GM21423 (cell line): ENCODE results near the gene WASF1.

Experiments
- ATAC-seq: cut with Tn5 transposase; IDR thresholded peaks from one replicate; pipeline ENCODE4 v1.9.1; 2021; ENCODE audit warnings: mild to moderate bottlenecking, moderate library complexity; ENCODE audit not compliant: unreplicated experiment

Gene WASF1

GRCh38 chr6:110179406-110180227 is at the start of gene WASF1:
WASF1 (minus strand) TSS chr6:110179670; CDS start chr6:110127601, 52,069 bp downstream.
- peak; percentile 80 for ATAC-seq

DNA sequence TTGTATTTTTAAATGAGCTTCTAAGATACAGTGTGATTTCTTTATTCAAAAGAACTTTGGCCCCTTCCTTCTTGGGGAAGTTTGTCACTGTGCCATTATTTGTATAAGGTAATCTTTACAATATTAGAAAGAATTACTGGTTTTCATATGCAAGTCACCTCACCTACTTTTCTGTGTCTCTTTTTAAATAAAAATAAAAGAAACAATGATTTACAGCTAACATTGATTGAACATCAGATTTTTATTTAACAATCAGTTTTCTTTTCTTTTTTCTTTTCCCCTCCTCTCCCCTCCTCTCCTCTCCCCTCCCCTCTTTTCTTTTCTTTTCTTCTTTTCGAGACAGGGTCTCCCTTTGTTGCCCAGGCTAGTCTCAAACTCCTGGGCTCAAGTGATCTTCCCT is 46.8 kb upstream of the WASF1 start:
- no peak for ATAC-seq

DNA sequence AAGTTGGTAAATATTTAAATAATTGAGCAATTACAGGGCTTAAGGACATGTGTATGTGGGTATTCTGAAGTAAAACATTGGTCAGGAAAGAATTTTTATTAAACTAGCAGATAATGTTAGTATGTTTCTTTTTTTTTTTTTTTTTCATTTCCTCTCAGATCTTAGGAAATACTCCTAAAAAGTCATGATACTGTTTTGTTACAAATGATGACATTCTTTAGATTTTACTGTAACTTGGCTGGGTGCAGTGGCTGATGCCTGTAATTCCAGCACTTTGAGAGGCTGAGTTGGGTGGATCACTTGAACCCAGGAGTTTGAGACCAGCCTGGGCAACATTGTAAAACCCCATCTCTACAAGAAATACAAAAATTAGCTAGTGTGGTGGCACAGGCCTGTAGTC is 42.3 kb upstream of the WASF1 start:
- ATAC-seq: no peak

DNA sequence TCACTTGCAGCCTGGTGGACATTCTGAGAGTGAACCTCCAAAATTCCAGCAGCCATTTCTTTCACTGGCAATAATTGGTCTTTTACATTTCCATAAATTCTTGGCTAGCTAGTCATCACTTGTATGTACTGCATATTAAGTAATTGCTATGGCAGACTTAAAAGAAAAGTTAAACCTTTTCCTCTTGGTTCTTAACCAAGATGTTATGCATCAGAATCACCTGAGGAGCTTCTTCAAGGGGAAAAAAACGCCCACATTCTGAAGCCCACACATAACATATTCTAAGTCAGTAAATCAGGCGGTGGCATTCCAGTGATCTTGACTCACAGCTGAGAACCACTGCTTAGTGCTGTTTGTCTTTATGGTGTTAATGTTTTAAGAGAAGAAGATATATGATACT is 37.8 kb upstream of the WASF1 start:
- no peak for ATAC-seq

- ATAC-seq: no peak
Measured at GRCh38 chr6:110216140-110216539, 36.7 kb upstream of the WASF1 start.

GRCh38 chr6:110214338-110214737 is 34.9 kb upstream of the WASF1 start:
- ATAC-seq: no peak

DNA sequence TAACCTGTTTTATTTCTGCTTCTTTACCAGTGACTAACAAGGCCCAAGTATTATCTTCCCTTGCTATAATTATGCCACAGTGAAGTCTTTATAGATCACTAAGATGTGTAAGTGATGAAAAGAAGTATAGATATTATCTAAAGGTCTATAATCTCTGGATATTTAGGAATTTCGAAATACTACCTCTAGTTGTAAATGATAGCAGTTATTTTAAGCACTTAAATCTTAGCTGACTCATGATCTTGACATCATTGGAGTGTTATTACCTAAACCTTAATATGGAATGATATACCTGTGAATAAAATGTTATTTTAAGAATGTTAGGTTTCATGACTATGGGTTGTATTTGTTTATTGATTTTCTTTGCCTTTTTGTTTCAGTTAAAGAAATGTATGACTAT is 32.3 kb upstream of the WASF1 start:
- no peak for ATAC-seq

GRCh38 chr6:110207652-110208051 is 28.2 kb upstream of the WASF1 start:
- ATAC-seq: no peak

DNA sequence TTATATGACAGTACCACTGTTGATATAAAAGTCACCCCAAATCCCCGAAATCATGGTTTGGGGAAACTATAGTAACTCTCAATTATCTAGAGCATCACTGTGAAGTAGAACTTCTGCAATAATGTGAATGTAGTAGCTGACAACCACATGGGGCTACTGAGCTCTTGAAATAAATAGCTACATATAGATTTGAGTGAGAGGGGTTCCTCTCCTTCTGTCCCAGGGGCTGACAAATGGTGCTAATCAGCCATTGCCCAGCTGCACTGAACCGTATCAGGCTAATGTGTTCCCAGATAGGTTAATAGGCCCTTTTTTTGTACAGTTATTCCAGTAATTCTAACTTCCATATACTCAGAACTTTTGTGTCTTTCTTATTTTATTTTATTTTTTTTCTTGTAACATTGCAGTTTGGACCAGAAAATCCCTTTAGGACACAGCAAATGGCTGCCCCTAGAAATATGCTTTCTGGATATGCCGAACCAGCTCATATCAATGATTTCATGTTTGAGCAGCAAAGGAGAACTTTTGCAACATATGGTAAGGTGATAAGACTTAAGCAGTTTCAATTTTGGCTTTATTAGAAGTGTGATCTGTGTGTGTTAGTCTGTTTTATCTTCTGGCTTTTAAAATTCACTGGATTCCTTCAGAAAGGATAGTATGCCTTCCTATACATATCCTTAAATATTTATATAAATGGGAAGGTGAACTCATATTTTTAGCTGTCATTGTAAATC is 21.8 kb upstream of the WASF1 start:
- no peak for ATAC-seq

DNA sequence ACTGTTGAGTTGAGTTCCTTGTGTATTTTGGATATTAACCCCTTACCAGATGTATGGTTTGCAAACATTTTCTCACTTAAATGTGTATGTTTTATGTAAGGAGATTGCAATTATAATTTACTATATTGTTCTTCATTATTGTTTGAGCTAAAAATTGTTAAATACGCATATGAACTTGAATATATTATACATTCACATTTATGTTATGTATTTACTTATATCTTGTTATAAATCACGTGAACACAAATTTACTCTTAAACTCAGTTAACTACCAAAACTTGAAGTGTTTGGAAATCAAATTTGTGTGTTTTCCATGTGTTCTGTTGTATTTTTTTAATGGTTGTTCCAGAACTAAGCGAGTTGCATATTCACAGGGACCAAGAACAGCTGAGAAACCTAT is 19.1 kb upstream of the WASF1 start:
- no peak for ATAC-seq

GRCh38 chr6:110196874-110197273 is 17.4 kb upstream of the WASF1 start:
- ATAC-seq: no peak

DNA sequence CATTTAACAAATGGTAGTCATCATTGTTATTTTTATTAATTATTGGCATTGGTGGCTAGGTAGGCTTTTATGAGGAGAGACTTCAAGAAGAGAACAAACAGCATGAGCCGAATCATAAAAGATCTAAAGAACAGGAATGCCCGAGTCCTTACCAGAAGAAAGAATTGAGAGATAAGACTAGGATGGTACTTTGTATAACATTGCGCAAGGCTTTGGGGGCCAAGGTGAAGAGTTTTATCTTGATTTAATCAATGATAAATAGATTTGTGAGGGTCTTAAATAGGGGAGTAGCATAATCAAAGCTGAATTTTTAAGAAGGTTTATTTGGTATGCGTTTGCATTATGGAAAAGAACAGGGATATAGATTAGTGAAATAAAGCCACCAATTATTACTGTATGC is 16.2 kb upstream of the WASF1 start:
- ATAC-seq: no peak

GRCh38 chr6:110191477-110191876 is 12.0 kb upstream of the WASF1 start:
- no peak for ATAC-seq

DNA sequence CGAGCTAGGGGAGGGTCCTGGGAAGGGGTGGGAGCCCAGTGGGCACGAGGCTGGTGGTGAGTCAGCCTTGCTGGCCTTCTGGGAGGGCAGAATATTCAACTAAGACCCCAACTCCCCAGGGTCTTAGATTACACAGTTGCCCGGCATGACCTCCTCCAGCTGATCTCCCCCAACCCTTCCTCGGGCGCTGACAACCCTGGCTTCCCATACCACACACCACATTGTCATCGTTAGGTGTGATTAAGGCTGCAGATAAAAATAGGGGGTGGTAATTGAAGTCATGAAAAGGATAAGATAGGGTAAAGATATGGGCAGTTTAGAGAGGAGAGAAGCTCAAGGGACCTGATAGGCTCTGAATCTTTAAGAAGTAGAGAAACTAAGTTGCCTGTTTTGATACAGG is 11.3 kb upstream of the WASF1 start:
- no peak for ATAC-seq

- no peak for ATAC-seq
Measured at GRCh38 chr6:110188791-110189190, 9.3 kb upstream of the WASF1 start.

- peak; percentile 59 for ATAC-seq
Measured at GRCh38 chr6:110185879-110186278, 6.4 kb upstream of the WASF1 start.

DNA sequence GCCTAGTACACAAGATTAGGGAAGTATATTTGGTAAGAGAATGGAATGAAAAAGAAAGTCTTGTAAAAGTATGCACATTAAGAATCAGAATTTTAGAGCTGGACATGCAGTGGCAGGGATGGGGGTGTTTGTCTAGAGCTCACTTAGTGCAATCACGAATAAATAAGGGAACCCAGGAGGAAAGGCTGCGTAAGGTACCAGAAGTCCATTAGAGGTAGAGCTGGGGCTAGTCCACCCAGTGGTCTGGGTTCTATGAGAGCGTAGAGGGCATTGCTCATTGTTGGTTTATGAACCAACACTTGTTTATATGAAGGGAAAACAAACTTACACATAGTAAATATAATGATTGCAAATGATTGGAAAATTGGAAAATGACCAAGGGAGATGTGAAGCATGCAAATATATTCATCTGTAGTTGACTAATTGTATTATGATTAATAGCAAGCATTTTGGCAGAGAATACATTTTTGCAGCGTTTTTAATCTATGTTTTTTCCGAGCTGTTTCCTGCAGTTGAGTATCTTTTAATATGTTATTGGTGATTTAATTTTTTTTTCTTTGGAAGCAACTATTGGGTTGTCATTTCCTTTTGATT is 3.9 kb upstream of the WASF1 start:
- ATAC-seq: no peak

GRCh38 chr6:110181131-110182030 is 1.9 kb upstream of the WASF1 start:
- no peak for ATAC-seq

DNA sequence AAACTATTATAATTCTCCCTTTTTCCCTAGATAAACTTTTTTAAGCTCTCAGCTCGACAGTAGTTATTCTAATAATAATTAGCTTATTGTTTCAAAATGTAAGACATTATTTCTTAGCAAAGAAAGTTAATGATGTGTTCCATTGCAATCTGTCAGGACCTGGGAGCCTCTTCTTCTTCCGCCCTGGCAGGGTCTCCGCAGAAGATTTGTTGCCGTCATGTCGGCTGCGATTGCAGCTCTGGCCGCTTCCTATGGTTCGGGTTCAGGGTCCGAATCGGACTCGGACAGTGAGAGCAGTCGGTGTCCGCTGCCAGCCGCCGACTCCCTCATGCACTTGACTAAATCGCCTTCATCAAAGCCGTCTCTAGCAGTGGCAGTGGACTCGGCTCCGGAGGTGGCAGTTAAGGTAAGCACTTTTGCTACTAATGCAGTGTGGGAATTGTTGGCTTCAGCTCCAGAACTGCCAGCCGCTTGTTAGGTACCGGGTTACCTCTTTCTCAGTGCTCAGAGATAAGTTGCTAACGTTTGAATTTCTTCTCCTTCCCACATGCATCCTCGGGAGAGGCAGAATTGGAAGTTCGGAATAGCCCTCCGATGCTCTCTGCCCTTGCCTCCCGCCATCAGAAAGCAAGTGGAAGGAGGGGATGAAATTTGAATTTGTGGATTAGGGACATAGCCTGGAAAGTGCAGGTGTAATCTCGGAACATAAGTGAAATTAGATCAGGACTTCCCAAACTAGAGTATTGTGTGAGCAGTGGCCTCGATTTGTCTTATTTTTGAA is 948 bp upstream of the WASF1 start, which contains the start of gene CDC40:
CDC40 (plus strand) TSS at position 200 of the 781 bp plus-strand sequence; CDS start at position 218, 18 bp downstream.
- ATAC-seq: peak; percentile 39
